ENCODE data around the gene STOX2. TPM values are rescaled to one million over a fixed set of nuclear protein-coding genes. Genes with fewer than 3 reads are reported as not detected.
"Not testable (repeated sequence)": the region's sequence is repeated elsewhere in the genome, so short reads cannot be mapped to it uniquely, and the experiment has no call there.

STOX2 gene
- total and polyA plus RNA-seq, 10 of the 15 experiments (the other 5 are each of a cell fraction or from before 2014, with no cell fraction given): 0.01 to 1.2 (median 0.18) TPM; not detected in 4

DNA sequence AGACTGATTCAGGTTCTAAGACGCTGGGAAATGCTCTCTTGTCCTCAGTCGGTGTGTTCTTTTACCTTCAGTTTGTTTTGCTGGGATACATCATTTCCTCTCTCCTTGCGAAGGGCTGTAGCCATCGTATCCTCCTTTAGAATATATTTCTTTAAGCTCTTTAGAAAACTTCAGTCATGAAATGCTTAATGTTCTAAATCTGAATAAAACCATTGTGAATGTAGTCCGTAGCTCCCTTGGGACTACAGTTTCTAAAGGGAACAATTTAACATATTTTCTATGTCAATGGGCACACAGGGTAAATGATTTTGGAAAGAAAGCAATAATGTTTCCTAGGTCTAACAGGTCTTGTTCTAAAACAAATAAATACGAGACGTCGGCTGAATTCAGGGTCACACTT lies 40.6 kb downstream of the STOX2 start:
- Histone ChIP-seq H3K27me3 (replicated peaks in 1 of 2; ENCODE audit: control insufficient read depth in 2 of 2, insufficient read depth in 2 of 2, low read length in 1 of 2) (no peaks in the 10 kb centered on the region), H3K4me2 (ENCODE audit: control insufficient read depth, insufficient read depth) (no peak overlapping the region), H3K4me1 (ENCODE audit: control insufficient read depth, insufficient read depth, low read length) (no peaks in the 10 kb centered on the region), H2AFZ (ENCODE audit: control insufficient read depth, low read depth, low read length) (no peak overlapping the region), H3K9ac (ENCODE audit: control insufficient read depth, insufficient read depth, low read length) (no peak overlapping the region), H3K79me2 (ENCODE audit: control insufficient read depth, insufficient read depth, low read length) (no peaks in the 10 kb centered on the region), H3K4me3 (no peak overlapping the region), H4K20me1 (ENCODE audit: control insufficient read depth, insufficient read depth) (no peaks in the 10 kb centered on the region), H3K9me3 (replicated peaks; ENCODE audit: control insufficient read depth, insufficient read depth, low read length) (no peaks in the 10 kb centered on the region), H3K27ac (ENCODE audit: control insufficient read depth, insufficient read depth) (no peak overlapping the region), H3K36me3 (ENCODE audit: control insufficient read depth in 2 of 2, insufficient read depth in 2 of 2, low read length in 1 of 2) (no peaks in the 10 kb centered on the region)
- ATAC-seq (no peak), DNase-seq (ENCODE audit: low read depth, low spot score) (no peak), FAIRE-seq (no peak)
- intact Hi-C loops (cut with micrococcal nuclease; ENCODE audit: unreplicated experiment): no loop called here
- POLR2A ChIA-PET: no interaction called here
- CTCF ChIA-PET: no interaction called here
- in situ Hi-C loops (cut with MboI): no loop called here
- no TSS peak for BruUV-seq (replicated peaks)
- SMC1A ChIA-PET (ENCODE audit: uncharacterized antibody, unreplicated experiment): interaction anchor here (1.1 kb wide), 1 partner anchor 550 kb away, joined by 3 read pairs; no protein-coding TSS in a partner anchor
- TF ChIP-seq ETV6 (conservative IDR thresholded peaks at IDR 0.05 in 1 of 2, IDR thresholded peaks at IDR 0.05 in 1 of 2; ENCODE audit: borderline replicate concordance in 1 of 2, low read depth in 1 of 2) (no peak), HDAC6 (IDR thresholded peaks at IDR 0.05; ENCODE audit: unreplicated experiment) (no peak), HDGF (IDR thresholded peaks at IDR 0.05) (no peak), BACH1 (IDR thresholded peaks at IDR 0.05; ENCODE audit: borderline replicate concordance) (no peak), ZSCAN29 (IDR thresholded peaks at IDR 0.05) (no peak)
- RAD21 ChIA-PET (ENCODE audit: unreplicated experiment): no interaction called here
- 46% methylated on average over 8 of the region's 8 CpGs for WGBS (ENCODE audit: insufficient coverage, insufficient replicate concordance, low lambda C conversion rate, missing lambda C conversion rate)

GRCh38 chr4:183950536-183950935 lies 45.4 kb downstream of the STOX2 start:
- ChIA-PET POLR2A (no interaction called here), SMC1A (ENCODE audit: uncharacterized antibody, unreplicated experiment) (no interaction called here), CTCF (no interaction called here), RAD21 (ENCODE audit: unreplicated experiment) (no interaction called here)
- no peaks in the 10 kb centered on the region for H3K9me3 ChIP-seq (replicated peaks; ENCODE audit: control insufficient read depth, insufficient read depth, low read length)
- 52% methylated on average over 8 of the region's 8 CpGs for WGBS (ENCODE audit: insufficient coverage, insufficient replicate concordance, low lambda C conversion rate, missing lambda C conversion rate)
- H3K4me2 ChIP-seq (ENCODE audit: control insufficient read depth, insufficient read depth): no peak overlapping the region
- no peaks in the 10 kb centered on the region for H3K4me1 ChIP-seq (ENCODE audit: control insufficient read depth, insufficient read depth, low read length)
- no peak overlapping the region for H2AFZ ChIP-seq (ENCODE audit: control insufficient read depth, low read depth, low read length)
- no peaks in the 10 kb centered on the region for H3K36me3 ChIP-seq (ENCODE audit: control insufficient read depth in 2 of 2, insufficient read depth in 2 of 2, low read length in 1 of 2)
- in situ Hi-C loops (cut with MboI): no loop called here
- H3K9ac ChIP-seq (ENCODE audit: control insufficient read depth, insufficient read depth, low read length): no peak overlapping the region
- H3K79me2 ChIP-seq (ENCODE audit: control insufficient read depth, insufficient read depth, low read length): no peaks in the 10 kb centered on the region
- FAIRE-seq: no peak
- no peak for TF ChIP-seq RELA (IDR thresholded peaks at IDR 0.05; ENCODE audit: borderline replicate concordance, partially characterized antibody)
- no peak for TF ChIP-seq MEF2A (IDR thresholded peaks at IDR 0.05; ENCODE audit: insufficient read depth, low read depth, low read length)
- no peak for TF ChIP-seq MYB (IDR thresholded peaks at IDR 0.05; ENCODE audit: borderline replicate concordance, low read depth, low read length)
- H3K27ac ChIP-seq (ENCODE audit: control insufficient read depth, insufficient read depth): no peak overlapping the region
- H4K20me1 ChIP-seq (ENCODE audit: control insufficient read depth, insufficient read depth): no peaks in the 10 kb centered on the region
- no peak for ATAC-seq
- no peak overlapping the region for H3K4me3 ChIP-seq
- no peak for DNase-seq (ENCODE audit: low read depth, low spot score)
- intact Hi-C loops (cut with micrococcal nuclease; ENCODE audit: unreplicated experiment): no loop called here
- no TSS peak for BruUV-seq (replicated peaks)
- no peaks in the 10 kb centered on the region for H3K27me3 ChIP-seq (replicated peaks in 1 of 2; ENCODE audit: control insufficient read depth in 2 of 2, insufficient read depth in 2 of 2, low read length in 1 of 2)

GRCh38 chr4:183952652-183953051 lies 47.5 kb downstream of the STOX2 start:
- ATAC-seq; POLR2A ChIA-PET; H3K36me3 ChIP-seq (ENCODE audit: control insufficient read depth in 2 of 2, insufficient read depth in 2 of 2, low read length in 1 of 2); DNase-seq (ENCODE audit: low read depth, low spot score); H3K4me3 ChIP-seq; H3K27ac ChIP-seq (ENCODE audit: control insufficient read depth, insufficient read depth); H3K4me2 ChIP-seq (ENCODE audit: control insufficient read depth, insufficient read depth); H4K20me1 ChIP-seq (ENCODE audit: control insufficient read depth, insufficient read depth); H3K27me3 ChIP-seq (replicated peaks in 1 of 2; ENCODE audit: control insufficient read depth in 2 of 2, insufficient read depth in 2 of 2, low read length in 1 of 2); H3K9me3 ChIP-seq (replicated peaks; ENCODE audit: control insufficient read depth, insufficient read depth, low read length); H2AFZ ChIP-seq (ENCODE audit: control insufficient read depth, low read depth, low read length); RAD21 ChIA-PET (ENCODE audit: unreplicated experiment); in situ Hi-C loops (cut with MboI); H3K4me1 ChIP-seq (ENCODE audit: control insufficient read depth, insufficient read depth, low read length); FAIRE-seq; H3K9ac ChIP-seq (ENCODE audit: control insufficient read depth, insufficient read depth, low read length); BruUV-seq (replicated peaks); H3K79me2 ChIP-seq (ENCODE audit: control insufficient read depth, insufficient read depth, low read length); intact Hi-C loops (cut with micrococcal nuclease; ENCODE audit: unreplicated experiment); SMC1A ChIA-PET (ENCODE audit: uncharacterized antibody, unreplicated experiment): not testable (repeated sequence)
- CTCF ChIA-PET: interaction anchor here (0.6 kb wide), 1 partner anchor 13 kb away, joined by 3 read pairs; no protein-coding TSS in a partner anchor
- WGBS (ENCODE audit: insufficient coverage, insufficient replicate concordance, low lambda C conversion rate, missing lambda C conversion rate): 0% methylated on average over 1 of the region's 1 CpG

All from GM12878 (cell line).